HL-60 (cell line): ENCODE results near the gene CLDN16.

Source experiments
- DNase-seq, 2 experiments: peaks; one replicate each; pipeline ENCODE4 v3.0.0-alpha.2; 2010 to 2020; ENCODE audit warnings: low read depth in 1 of 2, low spot score in 1 of 2
- H3K27ac ChIP-seq: fragments of 250-450 bp; sonication (Bioruptor Pico); replicated peaks from 2 replicates; pipeline ENCODE4 v1.5.1; 2020; ENCODE audit warnings: mild to moderate bottlenecking, moderate library complexity
- H3K27me3 ChIP-seq: fragments of 250-450 bp; sonication (Bioruptor Pico); 2 replicates; pipeline ENCODE4 v1.5.1; 2021; ENCODE audit warnings: mild to moderate bottlenecking, moderate library complexity; ENCODE audit not compliant: insufficient read depth, poor library complexity, severe bottlenecking
- H3K4me3 ChIP-seq: replicated peaks from 2 replicates; pipeline ENCODE4 v1.5.1; 2011; ENCODE audit warnings: mild to moderate bottlenecking, control low read depth, low read length; ENCODE audit not compliant: insufficient read depth
- GABPA ChIP-seq: IDR thresholded peaks from 2 replicates; pipeline ENCODE4 v1.6.1; 2012; ENCODE audit warnings: low read depth
- POLR2AphosphoS5 ChIP-seq: IDR thresholded peaks from 2 replicates; pipeline ENCODE4 v1.6.1; 2012; ENCODE audit warnings: low read depth
- SPI1 ChIP-seq: IDR thresholded peaks from 2 replicates; pipeline ENCODE4 v1.6.1; 2012; ENCODE audit warnings: low read depth, mild to moderate bottlenecking, borderline replicate concordance
- TF ChIP-seq, protein P1 (sequence below): IDR thresholded peaks from 2 replicates; pipeline ENCODE4 v1.6.1; 2012; ENCODE audit warnings: low read depth; ENCODE audit not compliant: insufficient replicate concordance
- TF ChIP-seq, protein P2 (sequence below): IDR thresholded peaks from one replicate; pipeline ENCODE4 v1.5.1; 2011; ENCODE audit warnings: low read length, control low read depth, inconsistent platforms; ENCODE audit not compliant: insufficient read depth

The CLDN16 gene

DNA sequence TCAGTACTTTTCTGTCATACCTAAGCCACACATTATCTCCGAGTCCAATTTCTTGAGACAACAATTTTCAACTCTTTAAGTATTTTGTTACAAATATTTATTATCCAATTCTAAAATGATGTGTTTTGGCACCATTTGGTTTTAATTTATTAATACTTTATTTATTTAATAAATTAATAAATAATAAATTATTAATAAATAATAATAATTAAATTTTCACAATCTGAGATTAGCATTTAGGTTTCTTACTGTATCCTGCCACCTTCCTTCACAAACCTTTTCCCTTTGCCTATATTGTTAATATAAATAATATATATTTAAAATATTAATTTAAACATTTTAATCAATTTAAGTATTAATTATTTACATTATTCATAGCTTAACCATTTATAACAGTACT lies 37.9 kb downstream of the CLDN16 start:
- TF ChIP-seq, protein P1, sequence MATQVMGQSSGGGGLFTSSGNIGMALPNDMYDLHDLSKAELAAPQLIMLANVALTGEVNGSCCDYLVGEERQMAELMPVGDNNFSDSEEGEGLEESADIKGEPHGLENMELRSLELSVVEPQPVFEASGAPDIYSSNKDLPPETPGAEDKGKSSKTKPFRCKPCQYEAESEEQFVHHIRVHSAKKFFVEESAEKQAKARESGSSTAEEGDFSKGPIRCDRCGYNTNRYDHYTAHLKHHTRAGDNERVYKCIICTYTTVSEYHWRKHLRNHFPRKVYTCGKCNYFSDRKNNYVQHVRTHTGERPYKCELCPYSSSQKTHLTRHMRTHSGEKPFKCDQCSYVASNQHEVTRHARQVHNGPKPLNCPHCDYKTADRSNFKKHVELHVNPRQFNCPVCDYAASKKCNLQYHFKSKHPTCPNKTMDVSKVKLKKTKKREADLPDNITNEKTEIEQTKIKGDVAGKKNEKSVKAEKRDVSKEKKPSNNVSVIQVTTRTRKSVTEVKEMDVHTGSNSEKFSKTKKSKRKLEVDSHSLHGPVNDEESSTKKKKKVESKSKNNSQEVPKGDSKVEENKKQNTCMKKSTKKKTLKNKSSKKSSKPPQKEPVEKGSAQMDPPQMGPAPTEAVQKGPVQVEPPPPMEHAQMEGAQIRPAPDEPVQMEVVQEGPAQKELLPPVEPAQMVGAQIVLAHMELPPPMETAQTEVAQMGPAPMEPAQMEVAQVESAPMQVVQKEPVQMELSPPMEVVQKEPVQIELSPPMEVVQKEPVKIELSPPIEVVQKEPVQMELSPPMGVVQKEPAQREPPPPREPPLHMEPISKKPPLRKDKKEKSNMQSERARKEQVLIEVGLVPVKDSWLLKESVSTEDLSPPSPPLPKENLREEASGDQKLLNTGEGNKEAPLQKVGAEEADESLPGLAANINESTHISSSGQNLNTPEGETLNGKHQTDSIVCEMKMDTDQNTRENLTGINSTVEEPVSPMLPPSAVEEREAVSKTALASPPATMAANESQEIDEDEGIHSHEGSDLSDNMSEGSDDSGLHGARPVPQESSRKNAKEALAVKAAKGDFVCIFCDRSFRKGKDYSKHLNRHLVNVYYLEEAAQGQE: no peak
- TF ChIP-seq POLR2AphosphoS5: no peak
- Histone ChIP-seq H3K4me3 (no peak overlapping the region), H3K27me3 (no peaks in the 10 kb centered on the region), H3K27ac (no peak overlapping the region)
- DNase-seq: no peak

DNA sequence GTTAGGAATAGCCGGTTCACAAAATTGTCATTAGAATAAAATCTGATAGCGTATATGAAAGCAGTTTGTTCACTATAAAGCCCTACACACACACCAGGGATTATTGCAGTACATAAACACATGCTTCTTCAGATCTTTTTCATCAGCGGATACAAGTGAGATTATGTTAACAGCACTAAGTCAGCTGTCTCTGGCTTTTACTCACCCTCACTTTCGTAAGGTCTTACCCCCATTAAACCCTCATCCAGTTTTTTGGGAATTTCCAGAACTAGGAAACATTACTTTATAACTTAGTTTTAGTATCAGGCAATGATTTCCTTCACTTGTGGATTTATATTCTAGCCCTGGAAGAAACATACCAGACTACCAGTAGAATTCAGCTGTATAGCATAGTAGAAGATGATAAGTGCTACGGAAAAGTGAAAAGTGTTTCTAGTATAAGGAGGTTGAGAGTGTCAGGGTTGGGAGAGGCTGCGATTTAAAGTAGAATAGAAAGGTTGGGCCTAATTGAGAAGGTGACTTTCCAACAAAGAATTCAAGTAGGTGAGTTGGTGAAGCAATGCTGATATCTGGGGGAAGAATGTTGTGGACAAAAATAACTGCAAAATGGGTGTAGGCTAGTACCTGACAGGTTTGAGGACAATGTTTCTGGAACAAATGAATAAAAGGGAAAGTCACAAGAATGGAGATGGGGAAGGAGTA lies 39.0 kb downstream of the CLDN16 start:
- Histone ChIP-seq H3K4me3 (no peak overlapping the region), H3K27ac (no peak overlapping the region), H3K27me3 (no peaks in the 10 kb centered on the region)
- TF ChIP-seq, protein P2, sequence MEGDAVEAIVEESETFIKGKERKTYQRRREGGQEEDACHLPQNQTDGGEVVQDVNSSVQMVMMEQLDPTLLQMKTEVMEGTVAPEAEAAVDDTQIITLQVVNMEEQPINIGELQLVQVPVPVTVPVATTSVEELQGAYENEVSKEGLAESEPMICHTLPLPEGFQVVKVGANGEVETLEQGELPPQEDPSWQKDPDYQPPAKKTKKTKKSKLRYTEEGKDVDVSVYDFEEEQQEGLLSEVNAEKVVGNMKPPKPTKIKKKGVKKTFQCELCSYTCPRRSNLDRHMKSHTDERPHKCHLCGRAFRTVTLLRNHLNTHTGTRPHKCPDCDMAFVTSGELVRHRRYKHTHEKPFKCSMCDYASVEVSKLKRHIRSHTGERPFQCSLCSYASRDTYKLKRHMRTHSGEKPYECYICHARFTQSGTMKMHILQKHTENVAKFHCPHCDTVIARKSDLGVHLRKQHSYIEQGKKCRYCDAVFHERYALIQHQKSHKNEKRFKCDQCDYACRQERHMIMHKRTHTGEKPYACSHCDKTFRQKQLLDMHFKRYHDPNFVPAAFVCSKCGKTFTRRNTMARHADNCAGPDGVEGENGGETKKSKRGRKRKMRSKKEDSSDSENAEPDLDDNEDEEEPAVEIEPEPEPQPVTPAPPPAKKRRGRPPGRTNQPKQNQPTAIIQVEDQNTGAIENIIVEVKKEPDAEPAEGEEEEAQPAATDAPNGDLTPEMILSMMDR: no peak
- TF ChIP-seq SPI1: no peak
- TF ChIP-seq POLR2AphosphoS5: no peak
- TF ChIP-seq, protein P1: no peak
- no peak for TF ChIP-seq GABPA
- no peak for DNase-seq

DNA sequence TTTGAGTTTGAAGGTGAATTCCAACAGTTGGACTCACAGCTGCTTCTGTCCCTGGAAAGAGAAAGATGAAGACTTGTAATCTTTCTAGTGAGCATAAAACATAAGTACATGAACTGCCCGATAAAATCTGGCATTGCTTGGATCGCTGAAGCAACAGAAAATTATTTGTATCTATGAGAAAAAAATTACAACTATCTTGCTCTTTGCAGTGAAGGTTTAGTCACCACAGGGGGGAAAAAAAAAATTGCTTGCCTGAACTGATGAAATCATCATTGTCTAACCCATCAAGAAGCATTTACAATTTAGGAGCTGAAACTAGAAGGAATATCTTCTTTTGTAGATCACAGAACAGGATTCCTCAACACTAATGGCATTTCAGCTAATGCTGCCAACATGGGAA lies 41.7 kb downstream of the CLDN16 start:
- TF ChIP-seq POLR2AphosphoS5: no peak
- TF ChIP-seq, protein P2: no peak
- TF ChIP-seq, protein P1: no peak
- TF ChIP-seq GABPA: no peak
- TF ChIP-seq SPI1: no peak
- Histone ChIP-seq H3K27ac (no peak overlapping the region), H3K4me3 (no peak overlapping the region), H3K27me3 (no peaks in the 10 kb centered on the region)
- no peak for DNase-seq
